ENCODE data around the gene ELAVL2. TPM values are rescaled to one million over a fixed set of nuclear protein-coding genes. Genes with fewer than 3 reads are reported as not detected.

The ELAVL2 gene
- total RNA-seq, 1 donor from 2014 or later, result 0.26 TPM

GRCh38 chr9:23747088-23748075 is 78.7 kb downstream of the ELAVL2 start:
- H3K27me3 ChIP-seq (ENCODE audit: control insufficient read depth, insufficient read depth, low read length), result no peaks in the 10 kb centered on the region
- H3K4me3 ChIP-seq (ENCODE audit: low read depth, low read length), result no peak overlapping the region
- H3K36me3 ChIP-seq (ENCODE audit: control insufficient read depth, insufficient read depth, low read length), result no peaks in the 10 kb centered on the region
- FAIRE-seq, result no peak
- TF ChIP-seq CTCF (IDR thresholded peaks at IDR 0.05; ENCODE audit: insufficient read depth, low read length, severe bottlenecking), result no peak
- peak; percentile 78 for DNase-seq (ENCODE audit: low read depth)

DNA sequence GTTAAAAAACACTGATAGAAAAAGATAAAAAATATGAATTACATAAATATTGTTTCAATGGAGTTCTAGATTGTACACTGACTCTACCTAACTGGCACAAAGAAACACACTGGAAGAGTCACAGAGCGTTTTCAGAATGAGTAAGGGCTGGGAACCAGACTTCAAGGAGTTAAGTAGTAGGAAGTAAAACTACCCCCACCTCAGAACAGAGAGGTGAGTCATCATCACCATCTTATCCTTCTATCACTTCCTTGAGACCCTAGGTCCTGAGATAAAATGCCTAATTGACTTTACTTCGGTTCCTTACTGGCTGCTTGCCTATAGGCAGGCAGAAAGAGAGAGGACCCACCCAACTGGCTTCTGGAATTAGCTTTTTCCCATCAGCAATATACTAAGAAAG is 79.7 kb downstream of the ELAVL2 start:
- Histone ChIP-seq H3K36me3 (ENCODE audit: control insufficient read depth, insufficient read depth, low read length) (no peaks in the 10 kb centered on the region), H3K4me3 (ENCODE audit: low read depth, low read length) (no peak overlapping the region), H3K27me3 (ENCODE audit: control insufficient read depth, insufficient read depth, low read length) (no peaks in the 10 kb centered on the region)
- no peak for TF ChIP-seq CTCF (IDR thresholded peaks at IDR 0.05; ENCODE audit: insufficient read depth, low read length, severe bottlenecking)
- peak; percentile 57 for DNase-seq (ENCODE audit: low read depth)
- FAIRE-seq, result no peak

DNA sequence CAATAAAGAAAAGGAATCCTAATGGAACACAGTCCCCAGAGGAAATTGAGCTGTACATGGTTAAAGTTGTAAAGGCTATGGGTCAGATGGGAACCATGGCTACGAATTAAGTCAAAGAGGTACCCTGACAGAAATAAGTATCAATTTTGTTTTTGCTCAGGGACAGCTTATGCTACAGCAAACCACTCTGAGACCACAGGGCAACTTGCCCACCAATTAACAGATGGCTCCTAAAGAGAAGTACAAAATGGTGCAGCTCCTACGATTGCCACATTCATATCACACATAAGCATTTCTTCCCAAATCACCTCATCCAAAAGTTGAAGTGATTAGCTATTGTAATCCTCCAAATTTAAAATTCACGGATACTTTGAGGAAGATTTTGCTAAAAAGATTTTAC is 83.0 kb downstream of the ELAVL2 start:
- no peak overlapping the region for H3K4me3 ChIP-seq (ENCODE audit: low read depth, low read length)
- H3K27me3 ChIP-seq (ENCODE audit: control insufficient read depth, insufficient read depth, low read length), result no peaks in the 10 kb centered on the region
- no peak for DNase-seq (ENCODE audit: low read depth)
- TF ChIP-seq CTCF (IDR thresholded peaks at IDR 0.05; ENCODE audit: insufficient read depth, low read length, severe bottlenecking), result no peak
- FAIRE-seq, result no peak
- no peaks in the 10 kb centered on the region for H3K36me3 ChIP-seq (ENCODE audit: control insufficient read depth, insufficient read depth, low read length)

GRCh38 chr9:23741351-23741750 is 84.7 kb downstream of the ELAVL2 start:
- no peaks in the 10 kb centered on the region for H3K27me3 ChIP-seq (ENCODE audit: control insufficient read depth, insufficient read depth, low read length)
- no peak for TF ChIP-seq CTCF (IDR thresholded peaks at IDR 0.05; ENCODE audit: insufficient read depth, low read length, severe bottlenecking)
- no peaks in the 10 kb centered on the region for H3K36me3 ChIP-seq (ENCODE audit: control insufficient read depth, insufficient read depth, low read length)
- H3K4me3 ChIP-seq (ENCODE audit: low read depth, low read length), result no peak overlapping the region
- FAIRE-seq, result no peak
- no peak for DNase-seq (ENCODE audit: low read depth)

GRCh38 chr9:23740531-23740930 is 85.5 kb downstream of the ELAVL2 start:
- Histone ChIP-seq H3K4me3 (ENCODE audit: low read depth, low read length) (no peak overlapping the region), H3K27me3 (ENCODE audit: control insufficient read depth, insufficient read depth, low read length) (no peaks in the 10 kb centered on the region), H3K36me3 (ENCODE audit: control insufficient read depth, insufficient read depth, low read length) (no peaks in the 10 kb centered on the region)
- DNase-seq (ENCODE audit: low read depth) (no peak), FAIRE-seq (no peak)
- TF ChIP-seq CTCF (IDR thresholded peaks at IDR 0.05; ENCODE audit: insufficient read depth, low read length, severe bottlenecking), result no peak
